GM19035 (cell line): ENCODE results near the gene INTS15.
"Not testable (repeated sequence)": the region's sequence is repeated elsewhere in the genome, so short reads cannot be mapped to it uniquely, and the experiment has no call there.

Experiments
- ATAC-seq: cut with Tn5 transposase; IDR thresholded peaks from one replicate; pipeline ENCODE4 v1.9.1; 2021; ENCODE audit not compliant: unreplicated experiment

The INTS15 gene

GRCh38 chr7:6576867-6577368 lies 12.9 kb upstream of the INTS15 start:
- not testable (repeated sequence) for ATAC-seq

- ATAC-seq: peak; percentile 97
Observed at GRCh38 chr7:6577369-6578113, 12.3 kb upstream of the INTS15 start, which contains the start of gene ZDHHC4. Gene ZDHHC4, plus strand, starts transcription at chr7:6577454. Its CDS starts 3,108 bp downstream, at chr7:6580562.

GRCh38 chr7:6578114-6579084 lies 11.4 kb upstream of the INTS15 start:
- ATAC-seq: no peak

GRCh38 chr7:6579446-6579845 lies 10.4 kb upstream of the INTS15 start:
- no peak for ATAC-seq

- ATAC-seq: not testable (repeated sequence)
Observed at GRCh38 chr7:6585746-6586432, 3.9 kb upstream of the INTS15 start.

GRCh38 chr7:6588566-6588965 lies 1.3 kb upstream of the INTS15 start:
- no peak for ATAC-seq

GRCh38 chr7:6589151-6589828 lies 531 bp upstream of the INTS15 start:
- ATAC-seq: no peak

- ATAC-seq: no peak
Observed at GRCh38 chr7:6590645-6591110, 857 bp downstream of the INTS15 start.

- ATAC-seq: no peak
Observed at GRCh38 chr7:6600093-6600492, 10.3 kb downstream of the INTS15 start.

GRCh38 chr7:6604458-6604857 lies 14.6 kb downstream of the INTS15 start:
- ATAC-seq: no peak

- ATAC-seq: no peak
Observed at GRCh38 chr7:6606866-6607583, 17.2 kb downstream of the INTS15 start.

- ATAC-seq: no peak
Observed at GRCh38 chr7:6607651-6608051, 17.8 kb downstream of the INTS15 start.

- no peak for ATAC-seq
Observed at GRCh38 chr7:6608081-6608480, 18.3 kb downstream of the INTS15 start.

- no peak for ATAC-seq
Observed at GRCh38 chr7:6608794-6609193, 19.0 kb downstream of the INTS15 start.

- no peak for ATAC-seq
Observed at GRCh38 chr7:6612819-6613218, 23.0 kb downstream of the INTS15 start.

GRCh38 chr7:6613706-6614105 lies 23.9 kb downstream of the INTS15 start:
- no peak for ATAC-seq

- no peak for ATAC-seq
Observed at GRCh38 chr7:6614953-6615722, 25.3 kb downstream of the INTS15 start, which contains the start of gene ZNF853. Gene ZNF853, plus strand, starts transcription at chr7:6615610. Its CDS starts 565 bp downstream, at chr7:6616175.

- no peak for ATAC-seq
Observed at GRCh38 chr7:6615723-6616555, 26.1 kb downstream of the INTS15 start.
